Measurements from ENCODE around the gene GPHN. TPM values are rescaled to one million over a fixed set of nuclear protein-coding genes. Genes with fewer than 3 reads are reported as not detected.

Gene GPHN
- total RNA-seq, 1 experiment from 2014 or later: 34.9 TPM

GRCh38 chr14:66993512-66993911 is 485.6 kb downstream of the GPHN start:
- no peaks in the 10 kb centered on the region for H3K4me1 Mint-ChIP-seq (ENCODE audit: low read depth, unreplicated experiment)
- CTCF ChIA-PET: no interaction called here
- no peaks in the 10 kb centered on the region for H3K36me3 Mint-ChIP-seq (ENCODE audit: insufficient read depth, unreplicated experiment)
- no peaks in the 10 kb centered on the region for H3K9me3 Mint-ChIP-seq (ENCODE audit: low read depth, unreplicated experiment)
- no peak overlapping the region for H3K4me3 Mint-ChIP-seq (ENCODE audit: low read depth, unreplicated experiment)
- no peaks in the 10 kb centered on the region for H3K27me3 Mint-ChIP-seq (ENCODE audit: unreplicated experiment)
- no peak for TF ChIP-seq CTCF (IDR thresholded peaks at IDR 0.05; ENCODE audit: unreplicated experiment)
- H3K27ac Mint-ChIP-seq (ENCODE audit: unreplicated experiment): no peak overlapping the region
- BruUV-seq (replicated peaks): no TSS peak
- no peak for DNase-seq
- intact Hi-C loops (cut with micrococcal nuclease; ENCODE audit: unreplicated experiment): no loop called here

GRCh38 chr14:66998013-66998412 is 490.1 kb downstream of the GPHN start:
- no peak for TF ChIP-seq CTCF (IDR thresholded peaks at IDR 0.05; ENCODE audit: unreplicated experiment)
- no peak for DNase-seq
- BruUV-seq (replicated peaks): no TSS peak
- Mint-ChIP-seq H3K4me3 (ENCODE audit: low read depth, unreplicated experiment) (no peak overlapping the region), H3K4me1 (ENCODE audit: low read depth, unreplicated experiment) (no peaks in the 10 kb centered on the region), H3K27ac (ENCODE audit: unreplicated experiment) (no peak overlapping the region), H3K9me3 (ENCODE audit: low read depth, unreplicated experiment) (no peaks in the 10 kb centered on the region), H3K36me3 (ENCODE audit: insufficient read depth, unreplicated experiment) (no peaks in the 10 kb centered on the region), H3K27me3 (ENCODE audit: unreplicated experiment) (no peaks in the 10 kb centered on the region)
- intact Hi-C loops (cut with micrococcal nuclease; ENCODE audit: unreplicated experiment): no loop called here
- CTCF ChIA-PET: no interaction called here

- intact Hi-C loops (cut with micrococcal nuclease; ENCODE audit: unreplicated experiment): no loop called here
- no peaks in the 10 kb centered on the region for H3K4me1 Mint-ChIP-seq (ENCODE audit: low read depth, unreplicated experiment)
- H3K4me3 Mint-ChIP-seq (ENCODE audit: low read depth, unreplicated experiment): no peak overlapping the region
- H3K36me3 Mint-ChIP-seq (ENCODE audit: insufficient read depth, unreplicated experiment): no peaks in the 10 kb centered on the region
- no peak for DNase-seq
- no peaks in the 10 kb centered on the region for H3K9me3 Mint-ChIP-seq (ENCODE audit: low read depth, unreplicated experiment)
- CTCF ChIA-PET: interaction anchor here (0.6 kb wide), 1 partner anchor 816 kb away, joined by 3 read pairs; no protein-coding TSS in a partner anchor
- no peak overlapping the region for H3K27ac Mint-ChIP-seq (ENCODE audit: unreplicated experiment)
- no peak for TF ChIP-seq CTCF (IDR thresholded peaks at IDR 0.05; ENCODE audit: unreplicated experiment)
- BruUV-seq (replicated peaks): no TSS peak
- no peaks in the 10 kb centered on the region for H3K27me3 Mint-ChIP-seq (ENCODE audit: unreplicated experiment)
Observed at GRCh38 chr14:66999978-67000377, 492.0 kb downstream of the GPHN start.

- no peak overlapping the region for H3K27ac Mint-ChIP-seq (ENCODE audit: unreplicated experiment)
- no peak overlapping the region for H3K4me3 Mint-ChIP-seq (ENCODE audit: low read depth, unreplicated experiment)
- no peak for DNase-seq
- no peaks in the 10 kb centered on the region for H3K36me3 Mint-ChIP-seq (ENCODE audit: insufficient read depth, unreplicated experiment)
- intact Hi-C loops (cut with micrococcal nuclease; ENCODE audit: unreplicated experiment): no loop called here
- no peaks in the 10 kb centered on the region for H3K9me3 Mint-ChIP-seq (ENCODE audit: low read depth, unreplicated experiment)
- H3K27me3 Mint-ChIP-seq (ENCODE audit: unreplicated experiment): no peaks in the 10 kb centered on the region
- no TSS peak for BruUV-seq (replicated peaks)
- CTCF ChIA-PET: no interaction called here
- TF ChIP-seq CTCF (IDR thresholded peaks at IDR 0.05; ENCODE audit: unreplicated experiment): no peak
- no peaks in the 10 kb centered on the region for H3K4me1 Mint-ChIP-seq (ENCODE audit: low read depth, unreplicated experiment)
Observed at GRCh38 chr14:67002994-67003753, 495.2 kb downstream of the GPHN start.

All from Calu3 (cell line).